A673 (cell line): ENCODE measurements around the gene RAD51AP1. TPM values are rescaled to one million over a fixed set of nuclear protein-coding genes. Genes with fewer than 3 reads are reported as not detected.
"Not testable (repeated sequence)": the region's sequence is repeated elsewhere in the genome, so short reads cannot be mapped to it uniquely, and the experiment has no call there.

Experiments
- BruUV-seq: library from RNA; stranded (reverse); fragments of 400-500 nt; replicated peaks from 2 replicates; lab custom pipeline; 2021; lab: Mats Ljungman, UMichigan
- CTCF ChIA-PET: fragments of 300-600 bp; sonication (Branson Sonifier 250); formaldehyde crosslinking; loops from one replicate; lab custom pipeline; 2022; ENCODE audit warnings: antibody characterized with exemption; lab: Charles Lee
- POLR2A ChIA-PET: fragments of 300-600 bp; sonication (Branson Sonifier 250); formaldehyde crosslinking; loops from one replicate; lab custom pipeline; 2022; ENCODE audit warnings: antibody characterized with exemption; ENCODE audit not compliant: low non-redundant PET; lab: Charles Lee
- DNase-seq: peaks from one replicate; pipeline ENCODE4 v3.0.0-alpha.2; 2015; ENCODE audit warnings: low spot score
- H3K27ac ChIP-seq: fragments of 200-600 bp; sonication (generic); 2 replicates; pipeline ENCODE4 v1.5.1; 2016; ENCODE audit warnings: mixed run types, low read depth, mild to moderate bottlenecking, mixed read lengths, antibody characterized with exemption, low read length; ENCODE audit not compliant: poor library complexity, severe bottlenecking
- H3K27me3 ChIP-seq: fragments of 200-600 bp; sonication (generic); replicated peaks from 2 replicates; pipeline ENCODE4 v1.6.1; 2017; ENCODE audit warnings: mixed run types, low read depth, mild to moderate bottlenecking, mixed read lengths, antibody characterized with exemption, low read length; ENCODE audit not compliant: insufficient read depth, poor library complexity
- H3K36me3 ChIP-seq: fragments of 200-600 bp; sonication (generic); 2 replicates; pipeline ENCODE4 v1.6.1; 2016; ENCODE audit warnings: mixed run types, mild to moderate bottlenecking, mixed read lengths, antibody characterized with exemption, low read length; ENCODE audit not compliant: insufficient read depth, poor library complexity, severe bottlenecking
- H3K4me1 ChIP-seq: fragments of 200-600 bp; sonication (generic); 2 replicates; pipeline ENCODE4 v1.6.1; 2017; ENCODE audit warnings: mixed run types, mild to moderate bottlenecking, mixed read lengths, antibody characterized with exemption, low read length; ENCODE audit not compliant: insufficient read depth, poor library complexity, severe bottlenecking
- H3K4me3 ChIP-seq: fragments of 200-600 bp; sonication (generic); 2 replicates; pipeline ENCODE4 v1.5.1; 2016; ENCODE audit warnings: low read depth, mixed run types, mild to moderate bottlenecking, mixed read lengths, low read length; ENCODE audit not compliant: poor library complexity, severe bottlenecking
- H3K9me3 ChIP-seq: fragments of 200-600 bp; sonication (generic); 2 replicates; pipeline ENCODE4 v1.6.1; 2016; ENCODE audit warnings: mixed run types, low read depth, mild to moderate bottlenecking, mixed read lengths, antibody characterized with exemption, low read length; ENCODE audit not compliant: poor library complexity, severe bottlenecking
- EZH2 ChIP-seq: fragments of 200-600 bp; sonication (generic); IDR thresholded peaks from 2 replicates; pipeline ENCODE4 v1.6.1; 2017; ENCODE audit warnings: borderline replicate concordance, low read depth, mild to moderate bottlenecking, mixed read lengths, antibody characterized with exemption, low read length; ENCODE audit not compliant: poor library complexity, severe bottlenecking
- intact Hi-C: fragments of 100-400 bp; cut with micrococcal nuclease; formaldehyde crosslinking; loops from one replicate; pipeline ENCODE4 v1.10.0; 2022; ENCODE audit not compliant: unreplicated experiment
- total RNA-seq: library from RNA; stranded (reverse); gene quantifications from 2 replicates; pipeline ENCODE4 v1.2.3, GENCODE V29; 2021
- TF ChIP-seq, protein P1 (sequence below): fragments of 300-800, 200-600 bp; sonication (generic); conservative IDR thresholded peaks from 2 replicates; pipeline ENCODE4 v1.5.1; 2017; ENCODE audit warnings: low read depth, mild to moderate bottlenecking, antibody characterized with exemption, low read length, moderate library complexity, mixed read lengths

The RAD51AP1 gene
- total RNA-seq, 1 experiment from 2014 or later = 58.9 TPM

DNA sequence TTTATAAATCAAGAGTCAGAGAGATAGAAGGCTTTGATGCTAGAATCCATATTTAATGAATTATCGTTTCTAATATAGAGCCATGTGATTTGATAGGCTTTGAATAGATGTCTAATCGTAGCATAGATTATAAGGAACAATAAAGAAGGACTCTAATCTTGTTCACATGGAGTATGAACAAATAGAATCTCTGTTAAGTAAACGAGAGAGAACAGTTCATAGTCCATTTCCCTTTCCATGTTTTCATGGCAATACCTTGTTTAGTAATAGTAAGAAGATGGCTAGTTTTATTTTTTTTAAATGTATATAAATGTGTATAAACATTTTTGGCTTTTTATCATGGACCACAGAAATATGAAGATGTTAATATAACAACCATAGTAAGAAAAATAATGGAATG is 32.3 kb upstream of the RAD51AP1 start:
- no peak overlapping the region for H3K4me3 ChIP-seq
- H3K27me3 ChIP-seq = no peaks in the 10 kb centered on the region
- intact Hi-C loops = no loop called here
- ChIA-PET CTCF (no interaction called here), POLR2A (no interaction called here)
- TF ChIP-seq, protein P1, sequence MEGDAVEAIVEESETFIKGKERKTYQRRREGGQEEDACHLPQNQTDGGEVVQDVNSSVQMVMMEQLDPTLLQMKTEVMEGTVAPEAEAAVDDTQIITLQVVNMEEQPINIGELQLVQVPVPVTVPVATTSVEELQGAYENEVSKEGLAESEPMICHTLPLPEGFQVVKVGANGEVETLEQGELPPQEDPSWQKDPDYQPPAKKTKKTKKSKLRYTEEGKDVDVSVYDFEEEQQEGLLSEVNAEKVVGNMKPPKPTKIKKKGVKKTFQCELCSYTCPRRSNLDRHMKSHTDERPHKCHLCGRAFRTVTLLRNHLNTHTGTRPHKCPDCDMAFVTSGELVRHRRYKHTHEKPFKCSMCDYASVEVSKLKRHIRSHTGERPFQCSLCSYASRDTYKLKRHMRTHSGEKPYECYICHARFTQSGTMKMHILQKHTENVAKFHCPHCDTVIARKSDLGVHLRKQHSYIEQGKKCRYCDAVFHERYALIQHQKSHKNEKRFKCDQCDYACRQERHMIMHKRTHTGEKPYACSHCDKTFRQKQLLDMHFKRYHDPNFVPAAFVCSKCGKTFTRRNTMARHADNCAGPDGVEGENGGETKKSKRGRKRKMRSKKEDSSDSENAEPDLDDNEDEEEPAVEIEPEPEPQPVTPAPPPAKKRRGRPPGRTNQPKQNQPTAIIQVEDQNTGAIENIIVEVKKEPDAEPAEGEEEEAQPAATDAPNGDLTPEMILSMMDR = no peak
- TF ChIP-seq EZH2 = no peak
- no peaks in the 10 kb centered on the region for H3K4me1 ChIP-seq
- DNase-seq = no peak
- no peaks in the 10 kb centered on the region for H3K9me3 ChIP-seq
- no peak overlapping the region for H3K27ac ChIP-seq
- no TSS peak for BruUV-seq
- H3K36me3 ChIP-seq = no peaks in the 10 kb centered on the region

DNA sequence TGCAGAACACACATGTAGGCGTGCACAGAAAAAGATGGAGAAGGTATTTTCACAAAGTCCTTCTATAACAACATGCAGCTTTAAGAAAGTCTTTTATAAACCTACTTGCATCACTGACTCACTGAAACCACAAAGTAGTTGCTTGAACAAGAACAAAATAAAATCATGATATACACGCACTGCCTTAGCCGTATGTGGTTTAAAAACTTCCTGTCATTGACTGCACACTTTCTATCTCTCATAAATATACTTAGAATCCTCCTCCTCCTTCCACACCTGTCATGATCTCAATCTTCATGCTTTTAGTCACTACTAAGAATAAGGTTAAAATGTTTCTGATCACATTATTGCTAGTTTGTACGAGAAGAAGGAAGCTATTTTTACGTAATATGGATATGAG is 31.8 kb upstream of the RAD51AP1 start:
- Histone ChIP-seq H3K4me3 (no peak overlapping the region), H3K27me3 (no peaks in the 10 kb centered on the region), H3K4me1 (no peaks in the 10 kb centered on the region), H3K27ac (no peak overlapping the region), H3K36me3 (no peaks in the 10 kb centered on the region), H3K9me3 (no peaks in the 10 kb centered on the region)
- TF ChIP-seq EZH2 = no peak
- TF ChIP-seq, protein P1 = no peak
- no TSS peak for BruUV-seq
- POLR2A ChIA-PET = no interaction called here
- intact Hi-C loops = no loop called here
- DNase-seq = no peak
- CTCF ChIA-PET = no interaction called here

DNA sequence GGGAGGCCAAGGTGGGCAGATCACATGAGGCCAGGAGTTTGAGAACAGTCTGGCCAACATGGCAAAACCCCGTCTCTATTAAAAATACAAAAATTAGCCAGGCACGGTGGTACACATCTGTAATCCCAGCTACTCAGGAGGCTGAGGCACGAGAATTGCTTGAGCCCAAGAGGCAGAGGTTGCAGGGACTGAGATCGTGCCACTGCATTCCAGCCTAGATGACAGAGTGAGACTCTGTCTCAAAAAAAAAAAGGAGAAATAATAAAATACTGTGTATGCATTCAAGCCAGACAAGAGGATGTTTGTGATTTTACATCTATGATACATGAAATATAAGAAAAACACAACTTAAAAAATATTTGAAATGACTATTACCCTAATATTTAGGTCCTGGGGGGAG is 30.2 kb upstream of the RAD51AP1 start:
- POLR2A ChIA-PET, intact Hi-C loops, CTCF ChIA-PET, H3K36me3 ChIP-seq, BruUV-seq, H3K27me3 ChIP-seq, H3K9me3 ChIP-seq, H3K27ac ChIP-seq, DNase-seq, H3K4me1 ChIP-seq, H3K4me3 ChIP-seq: not testable (repeated sequence)

DNA sequence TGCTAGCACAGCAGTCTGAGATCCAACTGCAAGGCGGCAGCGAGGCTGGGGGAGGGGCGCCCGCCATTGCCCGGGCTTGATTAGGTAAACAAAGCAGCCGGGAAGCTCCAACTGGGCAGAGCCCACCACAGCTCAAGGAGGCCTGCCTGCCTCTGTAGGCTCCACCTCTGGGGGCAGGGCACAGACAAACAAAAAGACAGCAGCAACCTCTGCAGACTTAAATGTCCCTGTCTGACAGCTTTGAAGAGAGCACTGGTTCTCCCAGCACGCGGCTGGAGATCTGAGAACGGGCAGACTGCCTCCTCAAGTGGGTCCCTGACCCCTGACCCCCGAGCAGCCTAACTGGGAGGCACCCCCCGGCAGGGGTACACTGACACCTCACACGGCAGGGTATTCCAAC is 29.4 kb upstream of the RAD51AP1 start:
- H3K9me3 ChIP-seq, DNase-seq, H3K4me3 ChIP-seq, intact Hi-C loops, H3K27ac ChIP-seq, H3K27me3 ChIP-seq, H3K36me3 ChIP-seq, POLR2A ChIA-PET, BruUV-seq, CTCF ChIA-PET, H3K4me1 ChIP-seq: not testable (repeated sequence)
